OCI-LY3 (cell line): ENCODE data around the gene WDR53.

Source experiments
- CTCF ChIP-seq: fragments of 200-600, 300-600 bp; sonication (generic); IDR thresholded peaks from 2 replicates; pipeline ENCODE4 v1.5.1; 2014; ENCODE audit warnings: antibody characterized with exemption, low read length, low read depth
- EZH2phosphoT487 ChIP-seq: fragments of 200-600 bp; shearing (Covaris generic); IDR thresholded peaks from 2 replicates; pipeline ENCODE4 v1.6.1; 2018; ENCODE audit warnings: antibody characterized with exemption, mixed run types, low read depth

GRCh38 chr3:196531418-196531817 is 36.9 kb downstream of the WDR53 start:
- TF ChIP-seq CTCF: no peak
- TF ChIP-seq EZH2phosphoT487: no peak
